Activated CD8-positive, alpha-beta memory T cell treated with anti-CD3 and anti-CD28 coated beads for 1 hour (primary cell): ENCODE measurements around the gene THBD.

Experiments used
- DNase-seq, 2 donors: peaks; one replicate each; pipeline ENCODE4 v3.0.0-alpha.2; 2020; ENCODE audit warnings: low read depth in 1 of 2; ENCODE audit errors: extremely low read depth in 1 of 2

Gene THBD, protein sequence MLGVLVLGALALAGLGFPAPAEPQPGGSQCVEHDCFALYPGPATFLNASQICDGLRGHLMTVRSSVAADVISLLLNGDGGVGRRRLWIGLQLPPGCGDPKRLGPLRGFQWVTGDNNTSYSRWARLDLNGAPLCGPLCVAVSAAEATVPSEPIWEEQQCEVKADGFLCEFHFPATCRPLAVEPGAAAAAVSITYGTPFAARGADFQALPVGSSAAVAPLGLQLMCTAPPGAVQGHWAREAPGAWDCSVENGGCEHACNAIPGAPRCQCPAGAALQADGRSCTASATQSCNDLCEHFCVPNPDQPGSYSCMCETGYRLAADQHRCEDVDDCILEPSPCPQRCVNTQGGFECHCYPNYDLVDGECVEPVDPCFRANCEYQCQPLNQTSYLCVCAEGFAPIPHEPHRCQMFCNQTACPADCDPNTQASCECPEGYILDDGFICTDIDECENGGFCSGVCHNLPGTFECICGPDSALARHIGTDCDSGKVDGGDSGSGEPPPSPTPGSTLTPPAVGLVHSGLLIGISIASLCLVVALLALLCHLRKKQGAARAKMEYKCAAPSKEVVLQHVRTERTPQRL

DNA sequence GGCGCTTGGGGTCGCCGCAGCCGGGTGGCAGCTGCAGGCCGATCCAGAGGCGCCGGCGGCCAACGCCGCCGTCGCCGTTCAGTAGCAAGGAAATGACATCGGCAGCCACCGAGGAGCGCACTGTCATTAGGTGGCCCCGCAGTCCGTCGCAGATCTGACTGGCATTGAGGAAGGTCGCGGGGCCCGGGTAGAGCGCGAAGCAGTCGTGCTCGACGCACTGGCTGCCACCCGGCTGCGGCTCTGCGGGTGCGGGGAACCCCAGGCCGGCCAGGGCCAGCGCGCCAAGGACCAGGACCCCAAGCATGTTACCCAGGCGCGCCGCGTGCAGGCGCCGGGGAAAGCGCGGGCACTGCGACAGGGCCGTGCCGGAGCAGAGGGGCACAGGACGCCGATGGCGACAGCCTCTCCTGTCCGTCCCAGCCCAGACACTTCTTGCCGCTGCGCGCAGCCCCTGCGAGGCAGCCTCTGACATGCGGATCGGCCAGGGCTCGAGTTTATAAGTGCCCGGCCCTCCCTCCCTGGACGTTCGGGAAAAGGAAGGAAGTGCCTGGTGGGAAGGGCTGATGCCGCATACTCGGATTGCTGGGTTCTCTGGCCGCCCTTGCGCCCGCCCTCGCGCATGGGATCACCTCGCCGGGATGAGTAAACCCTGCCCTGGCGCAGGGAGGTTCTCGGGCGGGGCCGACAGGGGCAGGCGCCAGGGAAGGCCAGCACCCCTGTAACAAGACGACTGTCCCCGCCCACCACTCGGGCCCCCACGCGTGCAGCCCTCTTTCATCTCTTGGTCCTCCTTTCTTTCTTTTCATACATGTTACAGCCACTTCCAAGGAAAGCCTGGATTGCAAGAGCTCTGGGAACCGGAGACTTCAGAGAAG lies at the start of gene THBD:
THBD (minus strand) TSS at position 472 of the 875 bp plus-strand sequence; CDS start at position 304, 168 bp downstream.
- DNase-seq = no peak

DNA sequence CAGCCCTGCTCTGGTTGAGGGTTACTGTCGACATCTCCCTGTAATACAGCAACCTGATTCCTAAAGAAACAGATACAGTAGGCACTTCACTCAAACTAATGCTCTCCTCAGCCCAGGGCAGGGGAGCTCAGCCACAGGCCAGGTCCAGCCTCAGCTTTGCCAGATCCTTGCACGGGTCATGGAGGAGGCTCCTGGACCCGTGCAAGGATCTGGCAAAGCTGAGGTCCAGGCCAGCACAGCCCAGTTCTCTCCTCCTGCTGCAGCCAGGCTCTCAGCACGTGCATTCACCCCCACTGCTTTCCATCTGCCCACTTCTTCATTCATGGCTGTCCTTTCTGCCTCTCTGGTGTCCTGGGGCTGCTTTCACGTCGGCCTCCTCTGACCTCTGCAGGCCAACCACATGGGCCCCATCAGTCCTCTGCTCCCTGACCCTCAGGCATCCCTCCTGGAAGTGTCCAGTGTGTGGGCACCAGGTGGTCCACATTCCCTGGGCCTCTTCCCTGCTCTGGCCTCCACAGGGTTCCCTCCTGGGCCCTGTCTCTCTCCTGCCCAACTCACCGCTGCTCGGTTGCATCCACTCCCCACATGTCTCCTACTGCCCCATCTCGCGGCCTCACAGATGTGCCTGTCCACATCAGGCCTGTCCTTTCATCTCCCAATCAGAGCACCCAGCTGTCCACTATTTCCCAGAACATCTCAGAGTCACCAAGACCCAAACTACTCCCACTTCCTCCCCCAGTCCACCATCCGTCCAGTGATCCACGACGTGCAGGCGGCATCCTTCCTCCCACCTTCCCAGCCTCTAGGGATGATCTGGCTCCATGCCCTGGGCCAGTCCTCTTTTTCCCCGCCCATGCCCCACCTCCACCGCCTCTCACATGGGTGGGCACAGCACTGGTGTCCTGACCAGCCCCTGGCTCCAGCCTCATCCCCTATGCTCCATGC lies 48.4 kb upstream of the THBD start:
- no peak for DNase-seq

DNA sequence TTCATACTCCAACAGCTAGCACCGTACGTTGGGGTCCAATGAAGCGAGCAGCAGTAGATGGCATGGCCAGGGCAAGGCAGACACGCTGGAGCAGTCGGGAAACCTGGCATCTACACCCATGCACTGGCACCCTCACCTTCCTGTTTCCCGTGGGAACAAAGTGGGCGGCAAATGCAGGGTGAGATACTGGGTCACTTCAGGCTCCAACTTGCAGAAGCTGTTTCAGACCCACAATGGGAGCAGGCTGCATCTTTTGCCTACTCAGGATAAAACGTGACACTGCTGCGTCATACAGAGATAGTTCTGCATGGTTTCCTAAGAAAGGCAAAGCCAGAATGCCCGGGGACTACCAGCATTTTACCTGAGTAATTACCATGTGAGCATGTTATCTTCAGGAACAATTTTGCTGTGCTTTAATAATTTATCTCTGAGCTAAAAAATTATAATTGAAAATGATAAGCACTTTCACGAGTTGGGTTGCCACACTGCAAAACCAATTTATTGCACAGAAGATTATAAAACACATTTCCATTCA lies 47.6 kb upstream of the THBD start:
- no peak for DNase-seq

DNA sequence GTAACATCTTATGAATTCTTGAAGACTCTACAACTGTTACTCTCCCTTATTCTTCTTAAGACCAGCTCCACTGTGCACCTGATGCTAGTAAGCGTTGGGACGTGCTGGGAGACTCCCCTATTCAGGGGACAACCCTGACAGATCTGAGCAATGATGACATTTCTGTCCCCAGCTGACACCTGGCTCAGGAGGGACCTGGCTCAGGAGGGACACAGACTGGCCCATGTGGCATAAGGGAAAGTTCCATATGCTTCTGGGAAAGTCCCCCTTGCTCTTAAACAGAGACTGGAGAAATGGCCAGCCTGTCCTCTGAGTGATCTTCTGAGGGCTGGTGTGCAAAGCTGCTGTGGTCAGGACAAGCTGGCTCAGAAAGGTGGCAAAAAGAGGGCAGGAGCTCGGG lies 46.6 kb upstream of the THBD start:
- DNase-seq = no peak

DNA sequence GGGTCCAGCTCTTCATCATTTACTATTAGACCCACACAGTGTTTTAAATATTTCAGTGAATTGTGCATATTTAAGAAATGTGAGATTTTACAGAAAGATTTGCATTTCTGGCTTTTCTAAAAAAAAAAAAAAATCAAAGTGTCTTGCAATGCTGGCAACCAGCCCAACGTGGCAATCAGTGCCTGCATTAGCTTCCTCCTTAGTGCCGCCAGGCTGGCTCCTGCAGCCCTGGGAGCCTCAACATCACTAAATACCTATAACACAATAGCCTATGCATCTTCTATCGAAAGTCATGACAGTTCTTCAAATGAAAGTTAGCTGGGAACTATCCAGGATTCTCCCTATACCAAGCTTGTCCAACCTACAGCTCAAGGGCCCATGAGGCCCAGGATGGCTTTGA lies 46.0 kb upstream of the THBD start:
- DNase-seq = no peak

DNA sequence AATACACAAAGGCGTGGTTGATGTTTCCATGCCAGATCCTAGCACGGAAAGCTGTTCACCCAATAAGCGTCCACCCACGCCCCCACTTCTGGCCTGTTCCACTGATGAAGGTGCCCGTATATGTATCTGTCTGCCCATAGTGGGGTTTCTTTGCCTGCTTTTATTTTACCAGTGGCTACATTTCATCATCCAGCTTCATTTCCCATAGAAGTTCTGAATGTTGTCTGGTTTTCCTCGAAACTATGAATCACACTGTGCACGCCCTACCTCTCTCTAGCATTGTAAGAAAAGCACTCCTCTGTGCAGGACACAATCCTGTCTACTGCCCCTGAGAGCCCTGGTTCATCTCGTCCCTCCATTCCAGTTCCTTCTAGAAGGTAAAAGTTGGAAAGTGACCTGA lies 45.5 kb upstream of the THBD start:
- DNase-seq = no peak

DNA sequence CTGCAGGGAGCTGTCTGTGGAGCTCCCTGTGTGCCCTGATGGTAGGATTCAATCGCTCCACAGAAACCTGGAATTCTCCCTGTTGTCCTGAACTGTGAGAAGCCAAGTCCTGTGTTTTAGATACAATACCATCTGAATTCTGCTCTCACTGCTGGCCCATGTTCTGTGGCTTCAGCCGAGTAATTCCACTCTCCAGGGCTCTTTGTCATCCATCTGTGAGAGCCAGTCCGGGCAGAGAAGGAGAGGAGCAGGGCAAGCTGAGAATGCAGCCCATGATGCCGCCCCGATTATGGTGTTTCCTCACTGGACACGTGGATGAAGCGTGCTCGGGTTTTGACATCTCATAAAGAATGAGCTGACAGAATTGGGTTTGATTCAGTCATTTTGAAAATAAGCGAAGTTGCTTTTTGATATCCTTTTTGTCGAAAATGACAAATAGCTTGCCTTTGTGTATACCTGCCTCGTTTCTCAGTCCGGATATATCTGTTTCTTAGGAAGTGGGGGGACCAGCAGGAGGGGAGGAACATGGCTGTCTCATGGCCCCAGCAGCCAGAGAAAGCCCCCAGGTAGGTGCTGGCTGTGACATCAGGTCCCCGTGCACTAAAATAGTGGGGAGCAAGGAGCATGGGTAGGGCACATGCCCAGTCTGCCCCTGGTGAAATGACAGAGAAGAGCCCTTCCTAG lies 44.9 kb upstream of the THBD start:
- no peak for DNase-seq

DNA sequence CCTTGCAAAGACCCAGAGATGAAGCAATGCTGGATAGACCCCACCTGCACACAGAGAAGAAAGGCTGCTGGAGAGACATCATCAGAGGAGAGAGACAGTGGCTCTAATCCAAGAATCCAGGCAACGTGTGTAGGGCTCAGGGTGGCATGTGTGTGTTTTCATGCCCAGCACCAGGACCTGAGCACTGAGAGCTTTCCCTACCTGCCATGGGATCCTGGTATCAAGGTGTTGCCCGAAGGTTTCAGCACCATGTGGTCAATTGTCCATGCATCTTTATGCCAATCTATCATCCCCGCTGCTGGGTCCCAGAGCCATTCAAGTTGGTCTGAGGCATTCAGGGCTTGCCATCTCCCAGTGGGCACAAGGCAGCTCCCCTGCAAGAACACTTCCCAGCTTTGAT lies 44.1 kb upstream of the THBD start:
- no peak for DNase-seq

DNA sequence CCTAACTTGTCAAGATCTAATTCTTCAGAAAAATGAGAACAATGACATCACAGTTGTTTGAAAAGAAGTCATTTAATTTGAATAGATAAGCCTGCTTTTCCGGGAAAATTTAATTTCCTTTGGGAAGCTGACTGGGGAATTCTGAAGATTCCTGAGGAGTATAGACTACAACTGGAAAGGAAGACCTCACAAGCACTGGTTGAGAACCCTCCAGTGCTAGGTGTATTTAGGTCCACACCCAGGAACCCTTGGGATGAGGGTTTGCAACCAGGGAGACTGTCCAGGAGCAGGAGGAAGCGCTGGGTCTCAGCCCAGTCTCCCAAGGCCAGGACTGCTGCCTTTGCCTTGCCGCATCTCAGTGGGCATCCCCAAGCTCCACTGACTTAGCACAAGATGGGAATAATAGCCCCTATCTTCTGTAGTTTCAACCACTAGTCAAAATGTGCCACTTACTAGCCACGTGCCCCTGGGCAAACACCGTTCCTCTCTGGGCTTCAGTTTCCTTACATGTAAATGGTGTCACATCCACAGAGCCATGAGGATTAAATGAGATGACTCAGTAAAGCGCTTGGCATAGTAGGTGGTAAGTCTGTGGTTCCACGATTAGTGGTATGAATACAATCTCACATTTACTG lies 43.5 kb upstream of the THBD start:
- no peak for DNase-seq

DNA sequence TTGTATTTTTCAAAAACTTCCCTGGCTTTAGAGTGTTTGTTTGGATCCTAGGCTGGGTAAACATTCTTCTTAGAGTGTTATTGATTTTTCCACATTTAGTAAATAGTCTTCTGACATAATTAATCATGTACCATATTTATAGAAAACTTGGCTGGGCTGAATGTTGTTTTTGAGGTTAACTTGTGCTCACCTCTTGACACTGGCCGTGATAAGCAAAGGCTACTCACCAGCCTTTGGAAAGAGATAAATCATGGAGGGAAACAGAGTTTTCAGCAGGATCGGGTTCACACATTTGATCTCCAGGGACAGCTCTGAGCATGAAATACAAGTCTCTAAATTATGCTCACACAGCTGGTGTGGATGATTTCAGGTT lies 42.9 kb upstream of the THBD start:
- no peak for DNase-seq

DNA sequence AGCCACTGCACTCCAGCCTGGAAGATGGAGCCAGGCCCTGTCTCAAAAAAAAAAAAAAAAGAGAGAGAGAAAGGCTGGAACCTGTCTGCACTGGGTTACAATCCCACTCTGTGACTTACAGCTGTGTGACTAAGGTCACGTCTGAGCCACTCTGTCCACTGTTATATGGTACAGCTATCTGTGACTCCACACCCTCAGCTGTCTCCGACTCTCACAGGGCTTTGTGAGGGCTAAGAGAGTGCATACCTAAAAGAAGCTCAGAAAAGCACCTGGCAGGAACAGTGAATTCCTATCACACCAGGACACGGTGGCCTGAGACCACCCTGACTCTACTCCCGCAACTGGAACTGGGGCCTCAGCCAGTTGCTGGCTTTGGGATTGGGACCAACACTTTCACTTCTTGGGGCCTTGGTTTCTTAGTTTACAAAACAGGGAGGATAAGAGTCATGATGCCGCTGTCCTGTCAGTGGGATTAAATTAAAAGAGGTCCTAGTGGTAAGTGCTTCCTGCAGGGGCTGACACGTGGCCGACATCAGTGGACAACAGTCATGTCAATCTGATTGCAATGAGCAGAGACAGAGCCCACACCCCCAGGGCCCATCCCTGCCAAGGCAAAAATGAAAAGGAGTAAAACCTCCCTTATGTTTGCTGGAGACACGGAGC lies 42.4 kb upstream of the THBD start:
- no peak for DNase-seq

DNA sequence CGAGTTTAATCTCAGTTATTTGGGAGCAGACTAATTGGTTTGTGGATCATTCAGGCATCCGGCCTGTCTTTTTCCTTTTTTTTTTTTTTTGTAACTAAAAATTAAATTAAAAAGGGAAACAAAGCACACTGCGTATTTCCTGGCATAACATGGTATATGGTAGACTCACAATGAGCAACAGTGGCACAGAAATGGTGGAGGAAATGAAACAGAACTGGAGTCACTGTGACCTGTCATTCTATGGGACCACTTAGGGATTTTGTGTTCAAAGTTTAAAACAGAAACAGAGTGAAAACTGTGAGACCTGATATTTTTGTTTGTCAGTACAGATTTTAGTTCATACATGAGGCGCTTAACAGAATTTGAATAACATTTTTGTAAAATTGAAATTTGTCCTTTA lies 41.4 kb upstream of the THBD start:
- no peak for DNase-seq

DNA sequence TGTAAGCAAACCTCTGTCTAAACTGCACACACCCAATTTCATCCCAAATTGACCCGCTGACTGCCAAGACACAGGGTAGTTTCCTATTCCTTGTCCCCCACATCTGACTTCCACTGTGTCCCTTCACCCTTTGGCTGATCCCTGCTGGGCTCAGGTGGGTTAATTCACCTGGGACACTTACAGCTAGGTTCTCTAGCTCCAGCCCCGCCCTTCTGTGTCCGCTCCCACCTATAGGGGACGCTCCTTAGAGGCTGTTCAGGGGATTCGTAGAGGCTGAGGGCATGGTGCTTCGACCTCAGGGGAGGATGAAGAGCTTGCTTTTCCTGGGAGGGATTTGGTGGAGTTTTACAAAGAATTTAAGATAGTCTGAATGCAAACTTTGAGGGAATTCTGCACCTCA lies 40.7 kb upstream of the THBD start:
- DNase-seq = no peak

DNA sequence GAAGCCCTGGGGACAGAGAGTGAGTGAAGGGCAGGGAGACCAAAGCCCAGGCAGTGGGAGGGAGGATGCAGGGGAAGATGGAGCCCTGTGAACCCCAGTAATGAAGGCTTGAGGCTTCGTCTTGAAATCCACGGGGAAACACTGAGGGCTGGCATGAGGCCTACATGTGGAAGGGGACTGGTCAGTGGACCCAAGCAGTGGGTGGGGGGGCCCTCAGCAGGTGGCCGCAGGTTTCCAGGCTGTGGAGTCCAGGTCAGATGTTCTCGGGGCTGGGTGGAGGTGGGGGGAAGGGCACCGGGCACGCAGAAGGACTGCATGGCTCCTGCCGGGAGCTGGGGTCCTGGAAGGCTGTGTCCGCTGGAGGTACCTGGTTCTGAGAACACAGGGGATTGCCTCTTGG lies 39.4 kb upstream of the THBD start:
- no peak for DNase-seq

DNA sequence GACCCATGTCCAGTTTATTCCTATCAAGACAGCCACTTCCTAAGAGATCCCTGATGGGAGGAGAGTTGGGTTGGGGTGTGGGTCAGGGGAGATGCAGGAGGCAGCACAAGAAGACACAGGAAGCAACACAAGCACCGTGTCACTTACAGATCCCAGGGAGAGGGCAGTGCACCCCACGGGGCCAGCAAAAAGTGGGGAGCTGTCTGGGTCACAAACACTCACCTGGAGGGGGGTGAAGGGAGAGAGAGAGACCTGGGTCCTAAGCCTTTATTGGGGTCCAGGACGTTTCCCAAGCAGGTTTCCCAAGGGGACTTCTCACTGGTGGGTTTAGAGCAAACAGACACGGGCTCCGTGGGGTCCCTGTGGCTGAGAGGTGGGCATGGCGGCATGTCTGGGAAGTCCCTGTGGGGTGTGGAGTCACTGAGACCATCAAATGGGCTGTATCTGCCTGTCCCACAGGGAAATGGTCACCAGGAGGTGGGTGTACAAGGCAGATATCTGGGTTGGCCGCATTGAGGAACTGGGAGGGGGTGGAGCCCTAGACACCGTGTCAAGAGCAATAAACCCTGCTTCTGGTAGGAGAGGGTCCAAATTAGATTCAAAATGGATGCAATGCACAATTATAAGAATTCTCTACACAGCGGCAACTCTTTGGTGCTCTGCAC lies 38.2 kb upstream of the THBD start:
- no peak for DNase-seq

DNA sequence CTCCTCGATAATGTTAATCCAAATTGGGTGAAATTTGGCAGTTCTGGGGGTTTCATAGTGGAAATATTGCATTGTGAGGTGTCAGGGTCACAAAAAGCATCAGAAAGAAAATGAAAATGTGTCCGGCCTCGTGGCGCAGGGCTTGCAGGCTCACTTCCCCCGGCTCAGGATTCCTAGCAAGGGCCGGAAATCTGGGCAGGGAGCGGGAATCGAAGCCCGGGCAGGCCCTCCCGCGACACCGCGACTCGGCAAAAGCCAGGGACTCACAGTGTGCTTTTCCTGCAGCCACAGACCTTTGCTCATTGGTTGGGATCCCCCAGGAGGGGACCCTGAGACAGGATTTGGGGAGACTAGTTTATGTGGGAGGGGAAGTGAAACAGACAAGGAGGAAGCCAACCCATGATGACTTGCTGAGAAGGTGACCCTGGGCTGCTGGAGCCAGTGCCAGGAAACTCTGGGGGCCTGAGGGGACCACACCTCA lies 37.5 kb upstream of the THBD start:
- no peak for DNase-seq

DNA sequence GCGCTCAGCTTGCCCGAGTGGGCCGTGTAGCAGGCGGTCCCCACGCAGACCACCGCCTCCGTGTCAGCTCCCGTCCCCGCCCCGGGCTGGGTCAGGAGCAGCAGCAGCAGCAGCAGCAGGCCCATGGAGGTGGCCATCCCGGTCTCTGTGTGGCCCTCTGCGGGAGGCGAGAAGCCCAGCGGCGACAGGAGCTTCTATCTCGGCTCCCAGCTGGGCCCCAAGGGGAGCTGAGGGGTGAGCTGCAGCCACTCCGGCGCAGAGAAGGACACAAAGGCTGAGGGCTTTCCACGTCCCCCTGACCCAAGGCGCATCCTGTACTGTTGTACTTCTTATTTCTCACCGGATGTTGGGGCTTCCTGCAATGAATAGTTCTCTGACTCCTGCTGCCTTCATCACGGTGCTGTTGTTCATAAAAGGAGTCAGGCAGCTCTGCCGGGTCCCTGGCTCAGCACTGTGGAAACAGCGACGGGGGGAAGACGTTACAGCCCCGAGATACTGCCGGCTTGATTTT lies 36.6 kb upstream of the THBD start, which contains the start of gene CD93:
CD93 (minus strand) TSS at position 269 of the 511 bp plus-strand sequence; CDS start at position 137, 132 bp downstream.
- no peak for DNase-seq
